Brain microvascular endothelial cell (primary cell): ENCODE data around the gene LAMB4.

Experiments used
- DNase-seq: peaks from one replicate; pipeline ENCODE4 v3.0.0-alpha.2; 2020
- H3K27ac ChIP-seq: fragments of 250-450 bp; sonication (Bioruptor Pico); 2 replicates; pipeline ENCODE4 v1.5.1; 2020; ENCODE audit warnings: mild to moderate bottlenecking, moderate library complexity
- H3K27me3 ChIP-seq: fragments of 250-450 bp; sonication (Bioruptor Pico); replicated peaks from 2 replicates; pipeline ENCODE4 v1.5.1; 2020; ENCODE audit warnings: mild to moderate bottlenecking
- H3K36me3 ChIP-seq: fragments of 250-450 bp; sonication (Bioruptor Pico); replicated peaks from 2 replicates; pipeline ENCODE4 v1.5.1; 2020; ENCODE audit warnings: mild to moderate bottlenecking
- H3K4me3 ChIP-seq: 2 replicates; pipeline ENCODE4 v1.5.1; 2011; ENCODE audit warnings: low read depth, mild to moderate bottlenecking, control low read depth, low read length, moderate library complexity
- CTCF ChIP-seq: IDR thresholded peaks from 2 replicates; pipeline ENCODE4 v1.5.1; 2011; ENCODE audit warnings: low read depth, mild to moderate bottlenecking, moderate library complexity, low read length, control low read depth, inconsistent platforms; ENCODE audit errors: missing control alignments
- in situ Hi-C: cut with HindIII; loops from 2 replicates; pipeline ENCODE4 v1.10.0; 2017; ENCODE audit warnings: low sequenced_read_pairs, low pct_ligation_motif_present

The LAMB4 gene

DNA sequence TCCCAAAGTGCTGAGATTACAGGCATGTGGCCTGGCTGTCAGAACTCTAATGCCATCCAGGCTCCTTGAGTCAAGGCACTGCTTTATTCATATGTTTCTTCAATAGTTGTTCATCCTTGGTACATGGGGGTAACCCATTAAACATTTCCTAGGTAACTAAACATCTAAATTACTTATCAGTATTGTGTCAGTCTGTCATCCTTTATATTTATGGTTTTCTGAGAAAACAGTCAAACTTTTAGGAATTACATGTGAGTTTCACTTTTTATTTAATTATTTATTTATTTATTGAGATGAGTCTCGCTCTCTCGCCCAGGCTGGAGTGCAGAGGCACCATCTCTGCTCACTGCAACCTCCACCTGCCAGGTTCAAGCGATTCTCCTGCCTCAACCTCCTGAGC is 81.7 kb downstream of the LAMB4 start:
- in situ Hi-C loops = no loop called here
- TF ChIP-seq CTCF = no peak
- no peak overlapping the region for H3K27ac ChIP-seq

GRCh38 chr7:108046952-108047506 is 83.1 kb downstream of the LAMB4 start:
- Histone ChIP-seq H3K27ac (no peak overlapping the region), H3K27me3 (no peaks in the 10 kb centered on the region), H3K4me3 (no peak overlapping the region), H3K36me3 (no peaks in the 10 kb centered on the region)
- no peak for DNase-seq
- no peak for TF ChIP-seq CTCF
- in situ Hi-C loops = no loop called here

More for the DNA sequence above, 81.7 kb downstream of the LAMB4 start:
- H3K36me3 ChIP-seq = no peaks in the 10 kb centered on the region
- DNase-seq = no peak
- no peaks in the 10 kb centered on the region for H3K27me3 ChIP-seq
- no peak overlapping the region for H3K4me3 ChIP-seq

DNA sequence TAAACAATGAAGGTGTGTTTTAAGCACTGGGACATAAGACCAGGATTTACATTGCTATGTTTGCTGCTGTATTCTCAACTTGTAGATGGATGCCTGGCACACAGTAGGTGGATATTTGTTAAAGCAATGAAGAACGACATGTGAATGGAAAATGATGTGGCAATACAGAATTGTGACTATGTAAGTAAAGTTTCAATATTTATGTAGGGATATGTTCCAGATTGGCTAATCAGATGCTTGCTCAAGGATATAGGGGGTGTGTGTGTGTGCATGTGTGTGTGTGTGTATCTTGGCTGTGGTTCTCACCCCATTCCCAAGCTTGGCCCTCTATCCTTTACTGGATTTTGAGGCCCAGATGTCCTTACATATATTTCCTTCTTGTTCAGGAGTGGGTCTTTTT is 84.5 kb downstream of the LAMB4 start:
- DNase-seq = no peak
- peak overlapping the region; percentile 45 for H3K27ac ChIP-seq
- no peak overlapping the region for H3K4me3 ChIP-seq
- in situ Hi-C loops = no loop called here
- no peaks in the 10 kb centered on the region for H3K27me3 ChIP-seq
- no peak for TF ChIP-seq CTCF
- no peaks in the 10 kb centered on the region for H3K36me3 ChIP-seq

GRCh38 chr7:108045154-108045553 is 85.0 kb downstream of the LAMB4 start:
- peak; percentile 24 for DNase-seq
- Histone ChIP-seq H3K27ac (peak overlapping the region; percentile 45), H3K4me3 (no peak overlapping the region), H3K27me3 (no peaks in the 10 kb centered on the region), H3K36me3 (no peaks in the 10 kb centered on the region)
- TF ChIP-seq CTCF = no peak
- in situ Hi-C loops = no loop called here

DNA sequence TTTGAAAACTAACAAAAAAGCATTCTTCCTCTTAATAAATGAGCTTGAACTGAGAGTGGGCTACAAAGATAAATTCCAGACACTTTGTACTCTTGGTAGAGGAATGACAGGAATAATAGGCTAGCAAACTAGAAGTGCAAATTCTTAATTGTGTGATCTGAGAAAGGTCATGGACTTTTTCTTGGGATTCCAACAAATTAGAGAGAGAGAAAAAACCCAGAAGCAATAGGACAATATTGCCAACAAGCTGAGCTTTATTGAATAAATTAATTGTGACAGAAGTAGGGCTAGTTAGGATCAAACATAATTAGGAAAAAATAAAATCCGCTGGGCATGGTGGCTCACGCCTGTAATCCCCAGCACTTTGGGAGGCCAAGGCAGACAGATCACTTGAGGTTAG is 85.8 kb downstream of the LAMB4 start:
- Histone ChIP-seq H3K27me3 (no peaks in the 10 kb centered on the region), H3K36me3 (no peaks in the 10 kb centered on the region), H3K4me3 (no peak overlapping the region), H3K27ac (no peak overlapping the region)
- in situ Hi-C loops = no loop called here
- no peak for DNase-seq
- TF ChIP-seq CTCF = no peak

DNA sequence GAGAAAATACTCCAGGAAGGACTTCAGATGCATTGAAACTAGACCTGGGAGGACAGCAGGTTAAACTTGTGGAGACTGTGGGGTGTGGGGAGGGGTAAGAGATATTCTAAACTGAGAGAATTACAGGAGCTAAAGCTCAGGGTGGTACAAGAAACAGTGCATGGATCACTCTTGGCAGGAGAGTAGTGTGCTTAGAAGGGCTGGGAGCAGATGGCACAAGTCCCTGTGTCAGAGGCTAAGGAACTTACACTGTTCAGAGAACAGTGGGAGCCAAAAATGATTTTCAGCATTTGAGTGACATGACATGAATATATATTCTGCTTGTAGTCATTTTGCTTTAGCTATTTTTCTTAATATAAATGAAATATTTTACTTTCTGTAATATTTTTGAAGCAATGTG is 91.2 kb downstream of the LAMB4 start:
- Histone ChIP-seq H3K36me3 (no peaks in the 10 kb centered on the region), H3K27ac (no peak overlapping the region), H3K27me3 (no peaks in the 10 kb centered on the region), H3K4me3 (no peak overlapping the region)
- no peak for TF ChIP-seq CTCF
- DNase-seq = no peak
- in situ Hi-C loops = no loop called here
